SU-DHL-6 (cell line): ENCODE results near the gene AADACL3.

Source experiments
- H2AFZ ChIP-seq: fragments of 200-600 bp; sonication (generic); 2 replicates; pipeline ENCODE4 v1.6.1; 2014; ENCODE audit warnings: low read depth, mild to moderate bottlenecking, moderate library complexity, mixed read lengths, antibody characterized with exemption, low read length; ENCODE audit not compliant: severe bottlenecking
- H3F3A ChIP-seq: fragments of 200-600 bp; shearing (Covaris generic); 2 replicates; pipeline ENCODE4 v1.6.0; 2016; ENCODE audit warnings: antibody characterized with exemption, mild to moderate bottlenecking; ENCODE audit not compliant: insufficient read depth
- H3K27ac ChIP-seq: fragments of 200-600 bp; sonication (generic); 2 replicates; pipeline ENCODE4 v1.5.1; 2016; ENCODE audit warnings: low read depth, mild to moderate bottlenecking, low read length, moderate library complexity, mixed read lengths
- H3K27me3 ChIP-seq: fragments of 200-600 bp; sonication (generic), shearing (Covaris generic); 2 replicates; pipeline ENCODE4 v1.6.0; 2014; ENCODE audit warnings: mild to moderate bottlenecking, low read length
- H3K36me3 ChIP-seq: fragments of 200-600 bp; sonication (generic); 2 replicates; pipeline ENCODE4 v1.6.1; 2014; ENCODE audit warnings: mild to moderate bottlenecking, low read length, mixed read lengths
- H3K4me2 ChIP-seq: fragments of 300-600, 200-600 bp; shearing (Covaris generic), sonication (generic); 2 replicates; pipeline ENCODE4 v1.6.0; 2014; ENCODE audit warnings: low read length, low read depth, mild to moderate bottlenecking; ENCODE audit not compliant: poor library complexity, severe bottlenecking
- H3K4me3 ChIP-seq: fragments of 200-600 bp; sonication (generic); 2 replicates; pipeline ENCODE4 v1.5.1; 2014; ENCODE audit warnings: antibody characterized with exemption, low read length, mild to moderate bottlenecking, mixed read lengths; ENCODE audit not compliant: insufficient read depth, poor library complexity, severe bottlenecking
- H3K79me2 ChIP-seq: fragments of 200-600 bp; sonication (generic); 2 replicates; pipeline ENCODE4 v1.6.1; 2014; ENCODE audit warnings: mild to moderate bottlenecking, low read length, moderate library complexity; ENCODE audit not compliant: insufficient read depth
- H3K9ac ChIP-seq: fragments of 200-600 bp; sonication (generic); 2 replicates; pipeline ENCODE4 v1.7.0; 2014; ENCODE audit warnings: mild to moderate bottlenecking, low read length
- H3K9me2 ChIP-seq: fragments of 200-600 bp; sonication (generic); replicated peaks from 2 replicates; pipeline ENCODE4 v1.6.1; 2014; ENCODE audit warnings: low read length; ENCODE audit not compliant: insufficient read depth
- H3K9me3 ChIP-seq: fragments of 200-600 bp; sonication (generic); 2 replicates; pipeline ENCODE4 v1.6.1; 2014; ENCODE audit warnings: low read length, mixed read lengths; ENCODE audit not compliant: insufficient read depth
- H4K20me1 ChIP-seq: fragments of 200-600 bp; sonication (generic); 2 replicates; pipeline ENCODE4 v1.6.1; 2014; ENCODE audit warnings: low read depth, mild to moderate bottlenecking, antibody characterized with exemption, low read length, moderate library complexity, mixed read lengths
- CTCF ChIP-seq: fragments of 200-600 bp; sonication (generic); IDR thresholded peaks from one replicate; pipeline ENCODE4 v1.5.1; 2017; ENCODE audit warnings: antibody characterized with exemption, mild to moderate bottlenecking, low read length, moderate library complexity; ENCODE audit not compliant: insufficient read depth, poor library complexity, severe bottlenecking
- EZH2phosphoT487 ChIP-seq: fragments of 200-600 bp; sonication (generic), shearing (Covaris generic); conservative IDR thresholded peaks from 2 replicates; pipeline ENCODE4 v1.6.1; 2018; ENCODE audit warnings: mild to moderate bottlenecking, antibody characterized with exemption, low read length, moderate library complexity, mixed read lengths

The AADACL3 gene

GRCh38 chr1:12678820-12679219 is 37.1 kb upstream of the AADACL3 start:
- Histone ChIP-seq H3K9me2 (no peaks in the 10 kb centered on the region), H3K9me3 (no peaks in the 10 kb centered on the region), H2AFZ (no peak overlapping the region), H4K20me1 (no peaks in the 10 kb centered on the region), H3K9ac (no peak overlapping the region), H3K27ac (no peak overlapping the region), H3K4me3 (no peak overlapping the region), H3K4me2 (no peak overlapping the region), H3K79me2 (no peaks in the 10 kb centered on the region), H3F3A (no peaks in the 10 kb centered on the region), H3K27me3 (no peaks in the 10 kb centered on the region), H3K36me3 (no peaks in the 10 kb centered on the region)
- TF ChIP-seq EZH2phosphoT487 (no peak), CTCF (no peak)

GRCh38 chr1:12690156-12690555 is 25.8 kb upstream of the AADACL3 start:
- no peak overlapping the region for H3K27ac ChIP-seq
- H2AFZ ChIP-seq: no peak overlapping the region
- H3K9ac ChIP-seq: no peak overlapping the region
- TF ChIP-seq EZH2phosphoT487 (no peak), CTCF (no peak)
- no peaks in the 10 kb centered on the region for H3K79me2 ChIP-seq
- H3F3A ChIP-seq: no peaks in the 10 kb centered on the region
- no peak overlapping the region for H3K4me3 ChIP-seq
- H3K36me3 ChIP-seq: no peaks in the 10 kb centered on the region
- H3K9me2 ChIP-seq: no peaks in the 10 kb centered on the region
- no peaks in the 10 kb centered on the region for H4K20me1 ChIP-seq
- no peaks in the 10 kb centered on the region for H3K9me3 ChIP-seq
- H3K27me3 ChIP-seq: no peaks in the 10 kb centered on the region
- no peak overlapping the region for H3K4me2 ChIP-seq

- H3K4me3 ChIP-seq: no peak overlapping the region
- H3K36me3 ChIP-seq: no peaks in the 10 kb centered on the region
- no peaks in the 10 kb centered on the region for H3K27me3 ChIP-seq
- no peak overlapping the region for H3K9ac ChIP-seq
- H3F3A ChIP-seq: no peaks in the 10 kb centered on the region
- H3K79me2 ChIP-seq: no peaks in the 10 kb centered on the region
- H3K4me2 ChIP-seq: no peak overlapping the region
- H3K9me3 ChIP-seq: no peaks in the 10 kb centered on the region
- H3K9me2 ChIP-seq: no peaks in the 10 kb centered on the region
- no peaks in the 10 kb centered on the region for H4K20me1 ChIP-seq
- TF ChIP-seq CTCF (no peak), EZH2phosphoT487 (no peak)
- no peak overlapping the region for H2AFZ ChIP-seq
- H3K27ac ChIP-seq: no peak overlapping the region
These were observed 22.7 kb upstream of the AADACL3 start for GRCh38 chr1:12692967-12693782.
